GM19351 (cell line): ENCODE data around the gene PCED1B.

Source experiments
- ATAC-seq: cut with Tn5 transposase; IDR thresholded peaks from one replicate; pipeline ENCODE4 v1.9.1; 2021; ENCODE audit warnings: mild to moderate bottlenecking, moderate library complexity; ENCODE audit not compliant: unreplicated experiment

The PCED1B gene

GRCh38 chr12:47088021-47088944, 8.9 kb downstream of the PCED1B start:
- no peak for ATAC-seq

- no peak for ATAC-seq
These were observed 11.6 kb downstream of the PCED1B start for GRCh38 chr12:47091009-47091408.

- ATAC-seq, result no peak
These were observed 15.4 kb downstream of the PCED1B start for GRCh38 chr12:47094804-47095203.

- no peak for ATAC-seq
These were observed 16.2 kb downstream of the PCED1B start for GRCh38 chr12:47095446-47096236.

GRCh38 chr12:47097276-47097896, 18.0 kb downstream of the PCED1B start:
- no peak for ATAC-seq

GRCh38 chr12:47098099-47098498, 18.7 kb downstream of the PCED1B start:
- ATAC-seq, result no peak

GRCh38 chr12:47099610-47100009, 20.2 kb downstream of the PCED1B start:
- ATAC-seq, result no peak

- ATAC-seq, result no peak
These were observed 20.7 kb downstream of the PCED1B start for GRCh38 chr12:47100160-47100559.

- no peak for ATAC-seq
These were observed 23.0 kb downstream of the PCED1B start for GRCh38 chr12:47102406-47102805.

- no peak for ATAC-seq
These were observed 23.6 kb downstream of the PCED1B start for GRCh38 chr12:47102845-47103651.

GRCh38 chr12:47105914-47106674, 26.7 kb downstream of the PCED1B start:
- no peak for ATAC-seq

GRCh38 chr12:47107446-47107845, 28.0 kb downstream of the PCED1B start:
- ATAC-seq, result no peak

GRCh38 chr12:47107926-47108325, 28.5 kb downstream of the PCED1B start:
- ATAC-seq, result no peak

- no peak for ATAC-seq
These were observed 30.7 kb downstream of the PCED1B start for GRCh38 chr12:47110011-47110541.

GRCh38 chr12:47110718-47111391, 31.4 kb downstream of the PCED1B start:
- no peak for ATAC-seq

GRCh38 chr12:47111392-47111778, 32.0 kb downstream of the PCED1B start:
- no peak for ATAC-seq

- ATAC-seq, result no peak
These were observed 32.4 kb downstream of the PCED1B start for GRCh38 chr12:47111854-47112253.

- ATAC-seq, result no peak
These were observed 33.3 kb downstream of the PCED1B start for GRCh38 chr12:47112679-47113078.

- no peak for ATAC-seq
These were observed 35.1 kb downstream of the PCED1B start for GRCh38 chr12:47114481-47114892.
